Progenitor cell of endocrine pancreas (in vitro differentiated cells): ENCODE results near the gene CNNM1. TPM values are rescaled to one million over a fixed set of nuclear protein-coding genes. Genes with fewer than 3 reads are reported as not detected.
A peak's percentile ranks its signal among the peaks of the same experiment; 100 is the strongest.

ENCODE experiments used
- DNase-seq: peaks from one replicate; pipeline ENCODE4 v3.0.0; 2021; ENCODE audit warnings: low spot score; ENCODE audit not compliant: unreplicated experiment
- H3K27ac Mint-ChIP-seq: 2 replicates; pipeline ENCODE4 v1.8.0; 2021; ENCODE audit warnings: mild to moderate bottlenecking, moderate library complexity, mixed read lengths
- H3K27me3 Mint-ChIP-seq: 2 replicates; pipeline ENCODE4 v1.8.0; 2021; ENCODE audit warnings: mixed read lengths
- H3K36me3 Mint-ChIP-seq: 2 replicates; pipeline ENCODE4 v1.8.0; 2022; ENCODE audit warnings: mixed read lengths; ENCODE audit not compliant: insufficient read depth
- H3K4me1 Mint-ChIP-seq: 2 replicates; pipeline ENCODE4 v1.8.0; 2021; ENCODE audit warnings: low read depth, mixed read lengths
- H3K4me3 Mint-ChIP-seq: 2 replicates; pipeline ENCODE4 v1.8.0; 2021; ENCODE audit warnings: low read depth, mild to moderate bottlenecking, moderate library complexity, mixed read lengths
- H3K9me3 Mint-ChIP-seq: 2 replicates; pipeline ENCODE4 v1.8.0; 2021; ENCODE audit warnings: low read depth, mixed read lengths
- CTCF ChIP-seq: fragments of 200-600 bp; sonication (generic); IDR thresholded peaks from one replicate; pipeline ENCODE4 v1.5.0; 2021; ENCODE audit warnings: antibody characterized with exemption, mild to moderate bottlenecking; ENCODE audit not compliant: unreplicated experiment
- total RNA-seq: library from RNA; stranded (reverse); gene quantifications from 2 replicates; pipeline ENCODE4 v1.2.1, GENCODE V29; 2021

The CNNM1 gene
- total RNA-seq, 1 donor from 2014 or later = 0.38 TPM

GRCh38 chr10:99433378-99434020 lies 104.3 kb downstream of the CNNM1 start:
- Mint-ChIP-seq H3K36me3 (no peaks in the 10 kb centered on the region), H3K4me3 (no peak overlapping the region), H3K4me1 (peaks cover 23% of the 10 kb centered on the region), H3K27ac (peak overlapping the region; percentile 52), H3K27me3 (no peaks in the 10 kb centered on the region), H3K9me3 (no peaks in the 10 kb centered on the region)
- TF ChIP-seq CTCF = no peak
- DNase-seq = no peak

GRCh38 chr10:99435986-99436638 lies 107.0 kb downstream of the CNNM1 start:
- H3K4me1 Mint-ChIP-seq = peaks cover 14% of the 10 kb centered on the region
- H3K36me3 Mint-ChIP-seq = peaks cover 2% of the 10 kb centered on the region
- H3K27me3 Mint-ChIP-seq = no peaks in the 10 kb centered on the region
- TF ChIP-seq CTCF = peak; percentile 75
- H3K4me3 Mint-ChIP-seq = no peak overlapping the region
- DNase-seq = no peak
- H3K27ac Mint-ChIP-seq = no peak overlapping the region
- no peaks in the 10 kb centered on the region for H3K9me3 Mint-ChIP-seq

- H3K4me3 Mint-ChIP-seq = no peak overlapping the region
- no peak for TF ChIP-seq CTCF
- H3K4me1 Mint-ChIP-seq = peaks cover 8% of the 10 kb centered on the region
- H3K27me3 Mint-ChIP-seq = no peaks in the 10 kb centered on the region
- H3K9me3 Mint-ChIP-seq = no peaks in the 10 kb centered on the region
- peaks cover 2% of the 10 kb centered on the region for H3K36me3 Mint-ChIP-seq
- no peak overlapping the region for H3K27ac Mint-ChIP-seq
- no peak for DNase-seq
These were observed 109.7 kb downstream of the CNNM1 start for GRCh38 chr10:99438890-99439289.

GRCh38 chr10:99442394-99442793 lies 113.2 kb downstream of the CNNM1 start:
- Mint-ChIP-seq H3K9me3 (no peaks in the 10 kb centered on the region), H3K36me3 (peaks cover 2% of the 10 kb centered on the region)
- no peak for DNase-seq

GRCh38 chr10:99443500-99443899 lies 114.3 kb downstream of the CNNM1 start:
- no peak for DNase-seq
- H3K36me3 Mint-ChIP-seq = peaks cover 2% of the 10 kb centered on the region
- no peak overlapping the region for H3K4me3 Mint-ChIP-seq
- no peaks in the 10 kb centered on the region for H3K9me3 Mint-ChIP-seq
- peaks cover 14% of the 10 kb centered on the region for H3K27me3 Mint-ChIP-seq
- H3K4me1 Mint-ChIP-seq = no peaks in the 10 kb centered on the region
- no peak overlapping the region for H3K27ac Mint-ChIP-seq
- TF ChIP-seq CTCF = no peak

More at GRCh38 chr10:99442394-99442793, 113.2 kb downstream of the CNNM1 start:
- H3K27ac Mint-ChIP-seq = no peak overlapping the region
- peaks cover 14% of the 10 kb centered on the region for H3K27me3 Mint-ChIP-seq
- no peak overlapping the region for H3K4me3 Mint-ChIP-seq
- TF ChIP-seq CTCF = no peak
- no peaks in the 10 kb centered on the region for H3K4me1 Mint-ChIP-seq

Other genes with a start within 250 kb of the CNNM1 start
- gene HPSE2, start 93.5 kb upstream of the CNNM1 start, total RNA-seq = 0.10 TPM in 1 of 2 replicates, not detected in the other
- 23.7 and 26.9 TPM in 2 replicates for gene GOT1, start 101.3 kb downstream of the CNNM1 start, total RNA-seq
- gene NKX2-3, start 203.6 kb downstream of the CNNM1 start, total RNA-seq = not detected in 2 replicates